Activated CD4-positive, CD25-positive, alpha-beta regulatory T cell (primary cell): ENCODE measurements around the gene IL21R.
"Not testable (repeated sequence)": the region's sequence is repeated elsewhere in the genome, so short reads cannot be mapped to it uniquely, and the experiment has no call there.

ENCODE experiments used
- DNase-seq, 4 experiments: peaks; one replicate each; lab custom pipeline; 2025; lab: John Stamatoyannopoulos, UW

Gene IL21R

GRCh38 chr16:27426423-27427408, 24.7 kb downstream of the IL21R start:
- peak in 3 of 4 experiments; percentile 51 to 60 (median 51) for DNase-seq

DNA sequence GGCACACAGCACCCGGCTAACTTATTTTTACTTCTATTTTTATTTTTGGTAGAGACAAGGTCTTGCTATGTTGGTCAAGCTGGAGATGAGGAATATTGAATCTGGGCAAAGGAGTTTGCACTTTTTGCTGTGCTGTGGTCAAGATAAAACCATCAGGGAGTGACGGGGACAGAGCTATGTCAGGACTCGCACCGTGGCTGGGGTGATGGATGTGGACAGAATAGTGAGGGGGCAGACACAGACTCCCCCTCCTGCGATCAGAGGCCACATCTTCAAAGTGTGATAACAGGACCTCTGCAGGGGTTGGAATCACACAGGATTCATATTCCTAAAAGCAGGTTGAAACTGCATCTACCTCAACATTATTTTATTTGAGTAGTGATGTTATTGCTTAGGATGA, 25.6 kb downstream of the IL21R start:
- no peak for DNase-seq

GRCh38 chr16:27428026-27428785, 26.2 kb downstream of the IL21R start:
- DNase-seq: no peak

- DNase-seq: no peak
These were observed 27.4 kb downstream of the IL21R start for GRCh38 chr16:27429330-27429871.

GRCh38 chr16:27429981-27430441, 28.0 kb downstream of the IL21R start:
- no peak for DNase-seq

DNA sequence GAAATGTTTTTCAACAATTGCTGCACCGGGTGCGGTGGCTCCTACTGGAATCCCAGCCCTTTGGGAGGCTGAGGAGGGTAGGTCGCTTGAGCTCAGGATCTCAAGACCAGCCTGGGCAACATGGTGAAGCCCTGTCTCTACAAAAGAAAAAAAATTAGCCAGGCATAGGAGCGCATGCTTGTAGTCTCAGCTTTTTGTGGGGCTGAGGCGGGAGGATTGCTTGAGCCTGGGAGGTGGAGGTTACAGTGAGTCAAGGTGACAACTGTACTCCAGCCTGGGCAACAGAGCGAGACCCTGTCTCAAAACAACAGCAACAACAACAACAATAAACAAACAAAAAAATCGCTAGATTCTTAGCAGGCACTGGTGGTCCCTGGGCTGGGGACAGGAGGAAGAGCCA, 28.5 kb downstream of the IL21R start:
- DNase-seq: no peak

- DNase-seq: no peak
These were observed 29.0 kb downstream of the IL21R start for GRCh38 chr16:27430923-27431484.

- DNase-seq: no peak
These were observed 30.0 kb downstream of the IL21R start for GRCh38 chr16:27431773-27432532.

DNA sequence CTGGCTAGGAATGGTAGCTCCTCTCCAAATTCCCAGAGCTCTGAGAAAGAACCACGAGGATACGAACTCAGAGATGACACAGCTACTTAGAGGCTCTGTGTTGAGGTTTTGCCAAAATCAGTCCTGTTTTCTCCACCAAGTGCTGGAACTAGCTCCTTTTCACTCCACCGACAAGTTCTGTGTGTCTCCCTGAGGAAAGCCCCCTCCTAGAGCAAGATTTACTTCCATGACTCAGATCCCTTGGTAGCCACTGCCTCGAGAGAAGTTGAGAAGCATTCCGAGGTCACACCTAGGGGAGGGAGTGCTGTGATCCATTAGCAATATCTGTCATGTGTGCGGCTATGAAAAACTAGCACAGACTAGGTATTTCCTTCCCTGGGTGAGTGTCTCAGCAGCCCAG, 30.6 kb downstream of the IL21R start:
- DNase-seq: no peak

DNA sequence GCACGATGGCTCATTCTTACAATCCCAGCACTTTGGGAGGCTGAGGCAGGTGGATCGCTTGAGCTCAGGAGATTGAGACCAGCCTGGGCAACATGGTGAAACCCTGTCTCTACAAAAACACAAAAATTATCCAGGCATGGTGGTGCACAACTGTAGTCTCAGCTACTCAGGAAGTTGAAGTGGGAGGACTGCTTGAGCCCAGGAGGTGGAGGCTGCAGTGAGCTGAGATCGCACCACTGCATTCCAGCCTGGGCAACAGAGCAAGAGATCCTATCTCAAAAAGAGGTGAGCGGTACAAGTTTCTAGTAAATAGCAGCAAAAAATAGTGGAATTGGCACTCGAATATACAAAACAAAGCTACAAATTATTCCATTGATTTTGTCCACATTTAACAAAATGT, 31.2 kb downstream of the IL21R start:
- DNase-seq: not testable (repeated sequence)

GRCh38 chr16:27433636-27434035, 31.7 kb downstream of the IL21R start:
- DNase-seq: no peak

- DNase-seq: no peak
These were observed 32.4 kb downstream of the IL21R start for GRCh38 chr16:27434141-27435051.

DNA sequence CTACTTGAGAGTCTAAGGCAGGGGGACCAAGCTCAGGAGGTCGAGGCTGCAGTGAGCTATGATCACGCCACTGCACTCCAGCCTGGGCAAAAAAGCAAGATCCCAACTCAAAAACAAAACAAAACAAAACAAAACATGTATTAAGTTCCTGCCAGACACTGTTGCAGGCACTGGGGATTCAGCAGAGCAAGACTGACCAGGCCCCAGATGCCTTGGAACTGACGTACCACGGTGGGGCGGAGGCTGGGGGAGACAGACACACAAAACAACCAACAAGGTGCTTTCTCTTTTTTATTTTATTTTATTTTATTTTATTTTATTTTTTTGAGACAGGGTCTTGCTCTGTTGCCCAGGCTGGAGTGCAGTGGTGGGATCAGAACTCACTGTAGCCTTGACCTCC, 33.2 kb downstream of the IL21R start:
- not testable (repeated sequence) for DNase-seq

DNA sequence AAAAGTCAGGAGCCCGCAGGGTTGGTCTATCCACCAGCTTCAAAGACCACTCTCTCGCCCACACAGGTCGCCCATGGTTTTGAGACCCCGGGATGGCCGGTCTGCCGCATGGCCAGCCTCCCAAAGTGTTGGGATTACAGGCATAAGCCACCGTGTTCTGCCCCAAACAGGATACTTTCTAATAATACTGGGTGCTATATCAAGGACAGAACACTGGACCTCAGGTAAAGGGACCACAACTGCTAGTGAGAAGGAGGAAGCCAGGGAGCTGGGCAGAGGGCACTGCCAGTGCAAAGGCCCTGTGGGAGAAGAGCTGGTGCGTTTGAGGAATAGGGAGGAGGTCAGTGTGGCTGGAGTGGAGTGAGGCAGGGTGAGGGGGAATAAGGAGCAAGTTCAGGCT, 34.1 kb downstream of the IL21R start:
- no peak for DNase-seq

- DNase-seq: no peak
These were observed 35.1 kb downstream of the IL21R start for GRCh38 chr16:27436921-27437650.

- no peak for DNase-seq
These were observed 36.0 kb downstream of the IL21R start for GRCh38 chr16:27437946-27438345.

- DNase-seq: no peak
These were observed 37.5 kb downstream of the IL21R start for GRCh38 chr16:27439271-27440018.

- no peak for DNase-seq
These were observed 39.3 kb downstream of the IL21R start for GRCh38 chr16:27441276-27441675.

DNA sequence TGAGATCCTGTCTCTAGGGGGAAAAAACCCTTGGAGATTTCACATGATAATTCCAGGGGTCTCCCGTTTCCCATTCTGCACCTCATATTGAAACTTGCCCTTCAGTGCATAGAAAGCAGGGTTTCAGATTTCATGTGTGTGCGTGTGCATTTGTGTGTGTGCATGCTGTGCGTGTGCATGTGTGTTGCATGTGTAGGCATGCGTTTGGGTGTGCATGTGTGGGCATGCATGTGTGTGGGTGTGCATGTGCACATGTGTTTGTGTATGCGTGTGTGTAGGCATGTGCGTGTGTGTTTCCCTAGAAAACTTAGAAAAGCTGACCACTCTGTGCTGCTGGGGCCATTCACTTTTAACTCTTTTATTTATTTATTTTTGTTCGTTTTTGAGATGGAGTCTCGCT, 40.0 kb downstream of the IL21R start:
- no peak for DNase-seq
